WTC11 (cell line): ENCODE measurements around the gene C20orf141. TPM values are rescaled to one million over a fixed set of nuclear protein-coding genes. Genes with fewer than 3 reads are reported as not detected.

Experiments used
- ATAC-seq: fragments of 200-7000 bp; cut with Tn5 transposase; 2 replicates; pipeline ENCODE4 v1.10.0; 2021; ENCODE audit warnings: mild to moderate bottlenecking, moderate library complexity
- CTCF ChIA-PET: fragments of 300-600 bp; sonication (Branson Sonifier 250); formaldehyde crosslinking; loops from one replicate; lab custom pipeline; 2021; ENCODE audit warnings: antibody characterized with exemption; lab: Charles Lee
- POLR2A ChIA-PET: fragments of 350-600 bp; sonication (Branson Sonifier 250); formaldehyde crosslinking; loops from one replicate; lab custom pipeline; 2021; ENCODE audit warnings: antibody characterized with exemption; lab: Charles Lee
- DNase-seq: peaks from one replicate; pipeline ENCODE4 v3.0.0; 2021; ENCODE audit warnings: low spot score
- H3K27ac Mint-ChIP-seq: 2 replicates; pipeline ENCODE4 v1.8.0; 2021; ENCODE audit warnings: mixed read lengths
- H3K27me3 Mint-ChIP-seq: 2 replicates; pipeline ENCODE4 v1.8.0; 2021; ENCODE audit warnings: low read depth, mild to moderate bottlenecking, moderate library complexity, mixed read lengths
- H3K36me3 Mint-ChIP-seq: 2 replicates; pipeline ENCODE4 v1.8.0; 2021; ENCODE audit warnings: mixed read lengths
- H3K4me1 Mint-ChIP-seq: 2 replicates; pipeline ENCODE4 v1.8.0; 2022; ENCODE audit warnings: mixed read lengths
- H3K4me3 Mint-ChIP-seq: 2 replicates; pipeline ENCODE4 v1.8.0; 2021; ENCODE audit warnings: mild to moderate bottlenecking, moderate library complexity, mixed read lengths
- H3K9me3 Mint-ChIP-seq: 2 replicates; pipeline ENCODE4 v1.8.0; 2021; ENCODE audit warnings: mixed read lengths
- AFF4 ChIP-seq: sonication (generic); formaldehyde crosslinking; IDR thresholded peaks from 2 replicates; pipeline ENCODE4 v1.8.1; 2023; ENCODE audit warnings: mild to moderate bottlenecking, missing genetic modification reagents, borderline replicate concordance
- ARID4B ChIP-seq: sonication (generic); formaldehyde crosslinking; IDR thresholded peaks from 2 replicates; pipeline ENCODE4 v1.8.0; 2023; ENCODE audit warnings: missing genetic modification reagents, mild to moderate bottlenecking, borderline replicate concordance
- EMX1 ChIP-seq: fragments of 250-450 bp; sonication (Bioruptor Pico); IDR thresholded peaks from 2 replicates; pipeline ENCODE4 v1.8.0; 2021; ENCODE audit warnings: mild to moderate bottlenecking
- ERG ChIP-seq: fragments of 250-450 bp; sonication (Bioruptor Pico); IDR thresholded peaks from 2 replicates; pipeline ENCODE4 v1.8.0; 2021; ENCODE audit warnings: mild to moderate bottlenecking
- FOXK1 ChIP-seq: sonication (generic); formaldehyde crosslinking; IDR thresholded peaks from 2 replicates; pipeline ENCODE4 v1.8.0; 2022; ENCODE audit warnings: mild to moderate bottlenecking, moderate library complexity, missing genetic modification reagents
- IRF2 ChIP-seq: sonication (generic); formaldehyde crosslinking; IDR thresholded peaks from 2 replicates; pipeline ENCODE4 v1.8.0; 2022; ENCODE audit warnings: low read depth, missing genetic modification reagents, borderline replicate concordance
- MXD4 ChIP-seq: fragments of 250-450 bp; sonication (Bioruptor Pico); IDR thresholded peaks from 2 replicates; pipeline ENCODE4 v1.8.0; 2021; ENCODE audit warnings: mild to moderate bottlenecking, moderate library complexity, borderline replicate concordance
- PRRX2 ChIP-seq: fragments of 250-450 bp; sonication (Bioruptor Pico); IDR thresholded peaks from 2 replicates; pipeline ENCODE4 v1.8.0; 2021; ENCODE audit warnings: mild to moderate bottlenecking
- RORB ChIP-seq: fragments of 250-450 bp; sonication (Bioruptor Pico); IDR thresholded peaks from 2 replicates; pipeline ENCODE4 v1.9.0; 2021; ENCODE audit warnings: mild to moderate bottlenecking
- TCF7 ChIP-seq: sonication (generic); formaldehyde crosslinking; IDR thresholded peaks from 2 replicates; pipeline ENCODE4 v1.8.0; 2022; ENCODE audit warnings: mild to moderate bottlenecking, low read depth, missing genetic modification reagents, moderate library complexity
- TP53 ChIP-seq: sonication (generic); formaldehyde crosslinking; IDR thresholded peaks from 2 replicates; pipeline ENCODE4 v1.8.1; 2023; ENCODE audit warnings: mild to moderate bottlenecking, missing genetic modification reagents
- ZBTB43 ChIP-seq: sonication (generic); formaldehyde crosslinking; IDR thresholded peaks from 2 replicates; pipeline ENCODE4 v1.8.1; 2023; ENCODE audit warnings: mild to moderate bottlenecking, missing genetic modification reagents
- ZMAT4 ChIP-seq: fragments of 250-450 bp; sonication (Bioruptor Pico); IDR thresholded peaks from 2 replicates; pipeline ENCODE4 v1.9.0; 2021; ENCODE audit warnings: mild to moderate bottlenecking
- ZNF121 ChIP-seq: sonication (generic); formaldehyde crosslinking; IDR thresholded peaks from 2 replicates; pipeline ENCODE4 v1.8.0; 2023; ENCODE audit warnings: missing genetic modification reagents
- ZNF232 ChIP-seq: sonication (generic); formaldehyde crosslinking; IDR thresholded peaks from 2 replicates; pipeline ENCODE4 v1.8.0; 2022; ENCODE audit warnings: mild to moderate bottlenecking, missing genetic modification reagents
- ZNF263 ChIP-seq: sonication (generic); formaldehyde crosslinking; IDR thresholded peaks from 2 replicates; pipeline ENCODE4 v1.8.1; 2022; ENCODE audit warnings: low read depth, mild to moderate bottlenecking, moderate library complexity, missing genetic modification reagents
- ZNF532 ChIP-seq: fragments of 250-450 bp; sonication (Bioruptor Pico); IDR thresholded peaks from 2 replicates; pipeline ENCODE4 v1.9.0; 2021; ENCODE audit warnings: mild to moderate bottlenecking, borderline replicate concordance
- ZNF671 ChIP-seq: fragments of 250-450 bp; sonication (Bioruptor Pico); IDR thresholded peaks from 2 replicates; pipeline ENCODE4 v1.8.0; 2021; ENCODE audit warnings: mild to moderate bottlenecking
- total RNA-seq: library from RNA; stranded (reverse); gene quantifications from 3 replicates; pipeline ENCODE4 v1.2.3, GENCODE V29; 2021
- TF ChIP-seq, protein P1 (sequence below): sonication (generic); formaldehyde crosslinking; IDR thresholded peaks from 2 replicates; pipeline ENCODE4 v1.8.0; 2022; ENCODE audit warnings: mild to moderate bottlenecking, missing genetic modification reagents

The C20orf141 gene
- total RNA-seq, 1 experiment from 2014 or later, result not detected

- no peak for DNase-seq
- Mint-ChIP-seq H3K4me1 (peaks cover under 1% of the 10 kb centered on the region), H3K27me3 (no peaks in the 10 kb centered on the region), H3K4me3 (no peak overlapping the region), H3K36me3 (no peaks in the 10 kb centered on the region), H3K9me3 (no peaks in the 10 kb centered on the region), H3K27ac (no peak overlapping the region)
- no peak for ATAC-seq
- ChIA-PET POLR2A (no interaction called here), CTCF (interaction anchor here (0.6 to 1.0 kb wide), 2 partner anchors 91 to 173 kb away, joined by 5 to 6 read pairs; no protein-coding TSS in a partner anchor)
- no peak for TF ChIP-seq MXD4
- no peak for TF ChIP-seq ZNF671 (CRISPR knock-in tag)
- TF ChIP-seq EMX1 (CRISPR knock-in tag), result no peak
- no peak for TF ChIP-seq AFF4
- no peak for TF ChIP-seq IRF2 (CRISPR knock-in tag)
- no peak for TF ChIP-seq ZMAT4 (CRISPR knock-in tag)
- TF ChIP-seq, protein P1, sequence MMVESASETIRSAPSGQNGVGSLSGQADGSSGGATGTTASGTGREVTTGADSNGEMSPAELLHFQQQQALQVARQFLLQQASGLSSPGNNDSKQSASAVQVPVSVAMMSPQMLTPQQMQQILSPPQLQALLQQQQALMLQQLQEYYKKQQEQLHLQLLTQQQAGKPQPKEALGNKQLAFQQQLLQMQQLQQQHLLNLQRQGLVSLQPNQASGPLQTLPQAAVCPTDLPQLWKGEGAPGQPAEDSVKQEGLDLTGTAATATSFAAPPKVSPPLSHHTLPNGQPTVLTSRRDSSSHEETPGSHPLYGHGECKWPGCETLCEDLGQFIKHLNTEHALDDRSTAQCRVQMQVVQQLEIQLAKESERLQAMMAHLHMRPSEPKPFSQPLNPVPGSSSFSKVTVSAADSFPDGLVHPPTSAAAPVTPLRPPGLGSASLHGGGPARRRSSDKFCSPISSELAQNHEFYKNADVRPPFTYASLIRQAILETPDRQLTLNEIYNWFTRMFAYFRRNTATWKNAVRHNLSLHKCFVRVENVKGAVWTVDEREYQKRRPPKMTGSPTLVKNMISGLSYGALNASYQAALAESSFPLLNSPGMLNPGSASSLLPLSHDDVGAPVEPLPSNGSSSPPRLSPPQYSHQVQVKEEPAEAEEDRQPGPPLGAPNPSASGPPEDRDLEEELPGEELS (CRISPR knock-in tag), result no peak
- no peak for TF ChIP-seq RORB (CRISPR knock-in tag)
- TF ChIP-seq ZNF121 (CRISPR knock-in tag), result no peak
- no peak for TF ChIP-seq ZNF232 (CRISPR knock-in tag)
- TF ChIP-seq TCF7 (CRISPR knock-in tag), result no peak
- TF ChIP-seq FOXK1 (CRISPR knock-in tag), result no peak
- no peak for TF ChIP-seq ZNF263 (CRISPR knock-in tag)
- no peak for TF ChIP-seq ZNF532
- TF ChIP-seq PRRX2 (CRISPR knock-in tag), result no peak
- no peak for TF ChIP-seq ARID4B (CRISPR knock-in tag)
- no peak for TF ChIP-seq ZBTB43
- TF ChIP-seq ERG, result no peak
- TF ChIP-seq TP53 (CRISPR knock-in tag), result no peak
Observed at GRCh38 chr20:2846698-2847097, 31.9 kb downstream of the C20orf141 start.
